NAMALWA (cell line): ENCODE measurements around the gene BICRAL.
A peak's percentile ranks its signal among the peaks of the same experiment; 100 is the strongest.
"Not testable (repeated sequence)": the region's sequence is repeated elsewhere in the genome, so short reads cannot be mapped to it uniquely, and the experiment has no call there.

ENCODE experiments used
- DNase-seq: peaks from one replicate; pipeline ENCODE4 v3.0.0-alpha.2; 2015; ENCODE audit warnings: low spot score

Gene BICRAL

GRCh38 chr6:42841844-42842584 is 60.2 kb downstream of the BICRAL start:
- no peak for DNase-seq

GRCh38 chr6:42845327-42845694 is 63.5 kb downstream of the BICRAL start:
- no peak for DNase-seq

- no peak for DNase-seq
Observed at GRCh38 chr6:42846505-42846904, 64.7 kb downstream of the BICRAL start.

- no peak for DNase-seq
Observed at GRCh38 chr6:42848700-42849099, 66.8 kb downstream of the BICRAL start.

GRCh38 chr6:42851599-42851998 is 69.7 kb downstream of the BICRAL start:
- DNase-seq, result no peak

- DNase-seq, result no peak
Observed at GRCh38 chr6:42860036-42860435, 78.2 kb downstream of the BICRAL start.

GRCh38 chr6:42860481-42860880 is 78.6 kb downstream of the BICRAL start:
- no peak for DNase-seq

GRCh38 chr6:42864602-42865001 is 82.8 kb downstream of the BICRAL start:
- no peak for DNase-seq

- no peak for DNase-seq
Observed at GRCh38 chr6:42870145-42870936, 88.5 kb downstream of the BICRAL start.

GRCh38 chr6:42871711-42872110 is 89.9 kb downstream of the BICRAL start:
- DNase-seq, result no peak

GRCh38 chr6:42873313-42873712 is 91.5 kb downstream of the BICRAL start:
- no peak for DNase-seq

- DNase-seq, result no peak
Observed at GRCh38 chr6:42877695-42878094, 95.8 kb downstream of the BICRAL start.

GRCh38 chr6:42879372-42880239 is 97.8 kb downstream of the BICRAL start, which contains the start of gene RPL7L1:
TSS of gene RPL7L1 (plus strand) at chr6:42879616. CDS start at chr6:42879911, 295 bp downstream.
- peak; percentile 95 for DNase-seq

GRCh38 chr6:42880240-42880817 is 98.5 kb downstream of the BICRAL start:
- DNase-seq, result not testable (repeated sequence)

- peak; percentile 59 for DNase-seq
Observed at GRCh38 chr6:42880871-42881270, 99.0 kb downstream of the BICRAL start.

GRCh38 chr6:42885702-42886101 is 103.8 kb downstream of the BICRAL start:
- no peak for DNase-seq

- not testable (repeated sequence) for DNase-seq
Observed at GRCh38 chr6:42888201-42888600, 106.3 kb downstream of the BICRAL start.

- DNase-seq, result no peak
Observed at GRCh38 chr6:42889815-42890214, 108.0 kb downstream of the BICRAL start.

GRCh38 chr6:42890311-42891198 is 108.7 kb downstream of the BICRAL start:
- peak; percentile 93 for DNase-seq

GRCh38 chr6:42891199-42891722 is 109.4 kb downstream of the BICRAL start:
- DNase-seq, result no peak
